K562 (cell line): ENCODE data around the gene GNAI2. TPM values are rescaled to one million over a fixed set of nuclear protein-coding genes. Genes with fewer than 3 reads are reported as not detected.

Experiments
- ATAC-seq: fragments of 200-7000 bp; cut with Tn5 transposase; 3 replicates; pipeline ENCODE4 v1.9.1; 2020; ENCODE audit warnings: moderate library complexity
- BruUV-seq: library from RNA; stranded (reverse); fragments of 400-500 nt; replicated peaks from 2 replicates; lab custom pipeline; 2021; lab: Mats Ljungman, UMichigan
- CTCF ChIA-PET: fragments of 300-600 bp; formaldehyde crosslinking; extraction: SDS; loops from one replicate; lab custom pipeline; 2021; ENCODE audit warnings: low intra/inter-chr PET ratio; lab: Yijun Ruan, JAX
- POLR2A ChIA-PET: fragments of 300-600, 350-650 bp; sonication (Branson Sonifier 250); formaldehyde crosslinking; extraction: SDS; loops from one replicate; lab custom pipeline; 2021; ENCODE audit warnings: antibody characterized with exemption, inconsistent platforms; lab: Yijun Ruan, JAX
- DNase-seq, 4 experiments: peaks; one replicate each; pipeline versions ENCODE4 v3.0.0 to v3.0.0-alpha.2; 2011 to 2018; ENCODE audit warnings: low spot score in 3 of 4, mixed read lengths in 3 of 4; ENCODE audit errors: extremely low read depth in 1 of 4
- FAIRE-seq: peaks from 2 replicates; lab custom pipeline; 2011; peaks lifted over from hg19 to GRCh38; lab: Jason Lieb, UNC
- H2AFZ ChIP-seq: 2 replicates; pipeline ENCODE4 v1.6.0; 2011; ENCODE audit warnings: low read depth, low read length, control low read depth, inconsistent platforms
- H3K27ac ChIP-seq: fragments of 200-600 bp; 3 replicates; pipeline ENCODE4 v1.8.0; 2011; ENCODE audit warnings: low read depth, mild to moderate bottlenecking, control low read depth, inconsistent platforms, low read length, moderate library complexity, mixed read lengths; ENCODE audit errors: extremely low read depth
- H3K27me3 ChIP-seq, 2 experiments: fragments of 300-600 bp in 1 of 2; 2 replicates in 1 of 2; 3 replicates in 1 of 2; pipeline versions ENCODE4 v1.6.0 to v1.8.0; 2011; ENCODE audit warnings: inconsistent platforms in 2 of 2, low read length in 2 of 2, mild to moderate bottlenecking in 1 of 2, mixed read lengths in 1 of 2, moderate library complexity in 1 of 2; ENCODE audit not compliant: control insufficient read depth in 2 of 2, insufficient read depth in 2 of 2
- H3K36me3 ChIP-seq: fragments of 300-600 bp; 3 replicates; pipeline ENCODE4 v1.8.0; 2011; ENCODE audit warnings: mild to moderate bottlenecking, low read length, inconsistent platforms; ENCODE audit not compliant: control insufficient read depth, insufficient read depth
- H3K4me1 ChIP-seq, 2 experiments: fragments of 200-600 bp in 1 of 2; replicated peaks in 1 of 2; 2 replicates in 1 of 2; 3 replicates in 1 of 2; pipeline versions ENCODE4 v1.5.1 to v1.8.0; 2011; ENCODE audit warnings: inconsistent platforms in 2 of 2, low read length in 2 of 2, mild to moderate bottlenecking in 1 of 2, mixed read lengths in 1 of 2, moderate library complexity in 1 of 2; ENCODE audit not compliant: control insufficient read depth in 2 of 2, insufficient read depth in 2 of 2
- H3K4me2 ChIP-seq: 2 replicates; pipeline ENCODE4 v1.6.1; 2011; ENCODE audit warnings: low read length, control low read depth, inconsistent platforms, mixed read lengths; ENCODE audit not compliant: insufficient read depth
- H3K4me3 ChIP-seq: fragments of 200-600 bp; sonication (generic), shearing (Covaris generic); 2 replicates; pipeline ENCODE4 v1.5.1; 2016; ENCODE audit warnings: control low read depth, inconsistent platforms
- H3K79me2 ChIP-seq: fragments of 200-600 bp; 3 replicates; pipeline ENCODE4 v1.8.0; 2011; ENCODE audit warnings: low read length, inconsistent platforms; ENCODE audit not compliant: control insufficient read depth, insufficient read depth
- H3K9ac ChIP-seq, 2 experiments: 2 replicates each; pipeline versions ENCODE4 v1.6.0 to v1.6.1; 2011; ENCODE audit warnings: low read depth in 2 of 2, low read length in 2 of 2, control low read depth in 1 of 2, inconsistent platforms in 1 of 2, mild to moderate bottlenecking in 1 of 2, mixed read lengths in 1 of 2; ENCODE audit not compliant: insufficient read depth in 1 of 2
- H3K9me1 ChIP-seq: one replicate; pipeline ENCODE4 v1.6.0; 2011; ENCODE audit warnings: inconsistent platforms, mild to moderate bottlenecking, low read length, moderate library complexity; ENCODE audit not compliant: control insufficient read depth, insufficient read depth
- H3K9me3 ChIP-seq: replicated peaks from 2 replicates; pipeline ENCODE4 v1.5.1; 2011; ENCODE audit warnings: low read depth, low read length, inconsistent platforms; ENCODE audit not compliant: control insufficient read depth, insufficient read depth
- H4K20me1 ChIP-seq: replicated peaks from 2 replicates; pipeline ENCODE4 v1.6.1; 2011; ENCODE audit warnings: low read length, inconsistent platforms, mixed read lengths; ENCODE audit not compliant: control insufficient read depth, insufficient read depth
- HMGN3 ChIP-seq: IDR thresholded peaks from 2 replicates; pipeline ENCODE4 v1.6.1; 2011; ENCODE audit warnings: borderline replicate concordance, low read depth, mild to moderate bottlenecking, mixed read lengths, low read length; ENCODE audit not compliant: insufficient read length; ENCODE audit errors: extremely low read depth
- JUN ChIP-seq, 2 experiments: sonication (generic) in 1 of 2; formaldehyde crosslinking in 1 of 2; IDR thresholded peaks; 2 replicates each; pipeline versions ENCODE4 v1.6.1 to v1.8.0; 2012 to 2022; ENCODE audit warnings: borderline replicate concordance in 2 of 2, mild to moderate bottlenecking in 2 of 2, improper control_type of control experiment in 1 of 2, low read depth in 1 of 2, low read length in 1 of 2, missing genetic modification reagents in 1 of 2
- SP2 ChIP-seq: IDR thresholded peaks from 2 replicates; pipeline ENCODE4 v1.6.1; 2011; ENCODE audit warnings: mild to moderate bottlenecking, low read depth, low read length, moderate library complexity; ENCODE audit not compliant: poor library complexity, severe bottlenecking; ENCODE audit errors: extremely low read depth
- TCFL5 ChIP-seq: fragments of 250-450 bp; sonication (Bioruptor Pico); conservative IDR thresholded peaks from 2 replicates; pipeline ENCODE4 v1.6.1; 2021; ENCODE audit warnings: mild to moderate bottlenecking, moderate library complexity, matching md5 sums
- WGBS: fragments of 100-300 bp; shearing (Covaris generic); methylation state at CpG from one replicate; pipeline ENCODE4 v1.1.6; 2016; ENCODE audit warnings: low coverage, mixed read lengths; ENCODE audit not compliant: insufficient coverage; ENCODE audit errors: missing lambda C conversion rate; 5-methylcytosine and 5-hydroxymethylcytosine counted together
- in situ Hi-C: fragments of 300-500 bp; cut with MboI; formaldehyde crosslinking; loops from 4 replicates; pipeline ENCODE4 v1.15.0; 2018; ENCODE audit warnings: inconsistent platforms, mixed read lengths
- intact Hi-C: fragments of 100-400 bp; cut with micrococcal nuclease; formaldehyde crosslinking; loops from 2 replicates; pipeline ENCODE4 v1.14.2; 2022
- polyA plus RNA-seq, 8 experiments: library from polyadenylated mRNA; depleted of rRNA in 4 of 8; stranded (reverse) in 5 of 8; unstranded in 3 of 8; fragments of >200 nt; fragmentation: Nextera tagmentation in 2 of 8; fragmentation: Illumina TruSeq in 1 of 8; extraction: Ambion mirVana in 2 of 8; extraction: Trizol in 1 of 8; gene quantifications; 2 replicates each; pipeline versions ENCODE4 v1.2.1 to v1.2.3, GENCODE V29; 2011 to 2014; ENCODE audit warnings: inconsistent platforms in 1 of 8, missing spikeins in 1 of 8
- total RNA-seq, 7 experiments: library from RNA; depleted of rRNA in 6 of 7; stranded (reverse); fragments of >200 nt in 6 of 7; fragmentation: Illumina TruSeq in 2 of 7; extraction: Trizol in 2 of 7; gene quantifications; 2 replicates each; pipeline versions ENCODE4 v1.2.1 to v1.2.3, GENCODE V29; 2011 to 2021; ENCODE audit warnings: low replicate concordance in 1 of 7
- TF ChIP-seq, protein P1 (sequence below): fragments of 450-650 bp; IDR thresholded peaks from 2 replicates; pipeline ENCODE4 v1.6.1; 2016
- TF ChIP-seq, protein P2 (sequence below): fragments of 450-650 bp; formaldehyde crosslinking; IDR thresholded peaks from 2 replicates; pipeline ENCODE4 v1.4.0; 2020; ENCODE audit warnings: mild to moderate bottlenecking

Gene GNAI2
- total and polyA plus RNA-seq, 9 of the 15 experiments (the other 6 are each of a cell fraction or from before 2014, with no cell fraction given) = 1.1 to 72.2 (median 42.7) TPM

DNA sequence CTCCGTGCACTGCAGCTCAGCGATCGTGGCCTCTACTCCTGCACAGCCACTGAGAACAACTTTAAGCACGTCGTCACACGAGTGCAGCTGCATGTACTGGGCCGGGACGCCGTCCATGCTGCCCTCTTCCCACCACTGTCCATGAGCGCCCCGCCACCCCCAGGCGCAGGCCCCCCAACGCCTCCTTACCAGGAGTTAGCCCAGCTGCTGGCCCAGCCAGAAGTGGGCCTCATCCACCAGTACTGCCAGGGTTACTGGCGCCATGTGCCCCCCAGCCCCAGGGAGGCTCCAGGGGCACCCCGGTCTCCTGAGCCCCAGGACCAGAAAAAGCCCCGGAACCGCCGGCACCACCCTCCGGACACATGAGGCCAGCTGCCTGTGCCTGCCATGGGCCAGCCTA, 48.3 kb upstream of the GNAI2 start:
- CTCF ChIA-PET = no interaction called here
- intact Hi-C loops = loop anchor here (2.0 kb wide), 2 partner anchors 33 to 137 kb away; partner anchors contain the start of gene SEMA3F
- no TSS peak for BruUV-seq

More for the DNA sequence above, 48.3 kb upstream of the GNAI2 start:
- Histone ChIP-seq H3K27me3 (peaks cover 0 to 4% of the 10 kb centered on the region in 2 experiments; a peak in 1 of 5 replicates), H3K4me1 (peaks cover 0 to 24% of the 10 kb centered on the region in 2 experiments; a peak in 3 of 5 replicates), H3K9me3 (no peaks in the 10 kb centered on the region), H3K36me3 (no peaks in the 10 kb centered on the region), H3K4me3 (no peak overlapping the region), H3K27ac (no peak overlapping the region), H4K20me1 (no peaks in the 10 kb centered on the region; the same call in 1 of the 2 replicates)
- in situ Hi-C loops = no loop called here
- FAIRE-seq (no peak), DNase-seq (no peak), ATAC-seq (no peak)
- WGBS = 57% methylated on average over 8 of the region's 19 CpGs
- POLR2A ChIA-PET = interaction anchor here (0.5 kb wide), 1 partner anchor 27 kb away, joined by 3 read pairs; no protein-coding TSS in a partner anchor
- no peak for TF ChIP-seq JUN (IDR thresholded peaks at IDR 0.05; ENCODE audit: borderline replicate concordance, low read depth, low read length)
- TF ChIP-seq JUN (CRISPR knock-in tag; IDR thresholded peaks at IDR 0.05; ENCODE audit: borderline replicate concordance) = no peak
- TF ChIP-seq HMGN3 = no peak
- TF ChIP-seq, protein P1, sequence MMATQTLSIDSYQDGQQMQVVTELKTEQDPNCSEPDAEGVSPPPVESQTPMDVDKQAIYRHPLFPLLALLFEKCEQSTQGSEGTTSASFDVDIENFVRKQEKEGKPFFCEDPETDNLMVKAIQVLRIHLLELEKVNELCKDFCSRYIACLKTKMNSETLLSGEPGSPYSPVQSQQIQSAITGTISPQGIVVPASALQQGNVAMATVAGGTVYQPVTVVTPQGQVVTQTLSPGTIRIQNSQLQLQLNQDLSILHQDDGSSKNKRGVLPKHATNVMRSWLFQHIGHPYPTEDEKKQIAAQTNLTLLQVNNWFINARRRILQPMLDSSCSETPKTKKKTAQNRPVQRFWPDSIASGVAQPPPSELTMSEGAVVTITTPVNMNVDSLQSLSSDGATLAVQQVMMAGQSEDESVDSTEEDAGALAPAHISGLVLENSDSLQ = no peak
- no peak for TF ChIP-seq TCFL5 (CRISPR knock-in tag)
- TF ChIP-seq SP2 = no peak
- TF ChIP-seq, protein P2, sequence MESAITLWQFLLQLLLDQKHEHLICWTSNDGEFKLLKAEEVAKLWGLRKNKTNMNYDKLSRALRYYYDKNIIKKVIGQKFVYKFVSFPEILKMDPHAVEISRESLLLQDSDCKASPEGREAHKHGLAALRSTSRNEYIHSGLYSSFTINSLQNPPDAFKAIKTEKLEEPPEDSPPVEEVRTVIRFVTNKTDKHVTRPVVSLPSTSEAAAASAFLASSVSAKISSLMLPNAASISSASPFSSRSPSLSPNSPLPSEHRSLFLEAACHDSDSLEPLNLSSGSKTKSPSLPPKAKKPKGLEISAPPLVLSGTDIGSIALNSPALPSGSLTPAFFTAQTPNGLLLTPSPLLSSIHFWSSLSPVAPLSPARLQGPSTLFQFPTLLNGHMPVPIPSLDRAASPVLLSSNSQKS (CRISPR knock-in tag) = no peak
- TF ChIP-seq, all 486 proteins: peak for 0
- Histone ChIP-seq H3K9me1 (no peaks in the 10 kb centered on the region), H3K9ac (no peak overlapping the region), H3K4me2 (no peak overlapping the region), H3K79me2 (no peaks in the 10 kb centered on the region), H2AFZ (no peak overlapping the region)
